ENCODE results near the gene MXRA5.
"Not testable (repeated sequence)": the region's sequence is repeated elsewhere in the genome, so short reads cannot be mapped to it uniquely, and the experiment has no call there.

The MXRA5 gene

DNA sequence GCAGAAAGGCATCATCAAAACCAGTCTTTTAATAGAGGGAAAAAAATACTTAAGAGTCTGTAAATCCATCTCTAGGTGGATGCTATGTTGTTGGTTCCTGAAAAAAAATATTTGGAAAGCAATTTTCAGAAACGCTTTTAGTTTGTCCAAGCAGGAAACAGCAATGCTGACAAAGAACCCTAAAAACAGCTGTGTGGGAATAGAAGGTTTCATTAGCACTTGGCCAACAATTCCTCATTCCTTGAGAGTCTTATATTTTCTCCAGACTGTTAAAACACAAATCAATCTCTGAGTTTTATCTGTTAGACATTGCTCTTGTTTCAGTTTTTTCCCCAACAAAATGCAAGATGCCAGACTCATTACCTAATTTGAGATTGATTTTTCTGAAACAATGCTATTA lies 6.4 kb downstream of the MXRA5 start:
- DNase-seq, result no peak

DNA sequence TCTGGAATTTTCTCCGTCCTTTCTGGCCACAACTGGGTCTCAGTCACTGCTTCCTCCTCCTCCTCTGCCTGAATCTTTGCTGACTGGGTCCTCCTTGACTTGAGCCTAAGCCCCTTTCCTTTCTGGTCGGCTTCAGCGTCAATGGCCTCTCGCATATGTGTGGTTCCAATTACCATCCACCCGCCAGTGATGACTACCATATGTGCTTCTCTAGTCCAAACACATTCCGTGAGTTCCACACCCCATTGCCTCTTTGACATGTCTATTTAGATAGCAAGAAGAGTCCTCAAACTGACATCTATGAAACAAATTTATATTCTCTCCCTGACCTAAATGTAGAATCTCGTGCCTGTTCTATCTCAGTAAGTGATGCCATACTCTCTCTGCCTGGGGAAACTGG lies 19.8 kb downstream of the MXRA5 start:
- no peak for DNase-seq

DNA sequence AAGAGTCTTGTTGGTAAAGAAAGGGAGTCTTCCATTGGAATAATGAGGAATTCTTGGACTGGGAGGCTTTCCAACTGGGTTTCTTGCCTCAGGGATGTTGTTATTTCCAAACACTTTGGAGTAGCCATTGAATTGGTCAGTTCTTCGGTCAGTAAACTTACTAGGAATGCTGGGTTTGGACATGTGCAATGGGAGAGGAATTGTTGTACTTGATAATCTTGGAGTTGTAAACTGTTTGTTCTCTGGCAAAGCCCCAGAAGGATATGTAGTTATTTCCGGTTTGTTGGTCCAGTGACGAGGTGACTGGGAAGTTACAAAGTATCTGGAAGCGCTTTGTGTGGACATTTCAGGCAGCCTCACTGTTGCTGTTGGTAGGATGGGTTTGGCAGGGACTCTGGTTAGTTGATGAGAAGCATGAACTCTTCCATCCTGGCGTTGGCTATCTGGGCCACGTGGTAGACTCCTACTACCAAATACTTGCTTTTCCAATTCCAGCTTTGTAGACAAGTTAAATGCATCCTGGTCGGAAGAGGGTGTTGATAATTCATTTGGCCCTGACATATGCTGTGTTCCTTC lies 25.9 kb downstream of the MXRA5 start:
- no peak for DNase-seq

DNA sequence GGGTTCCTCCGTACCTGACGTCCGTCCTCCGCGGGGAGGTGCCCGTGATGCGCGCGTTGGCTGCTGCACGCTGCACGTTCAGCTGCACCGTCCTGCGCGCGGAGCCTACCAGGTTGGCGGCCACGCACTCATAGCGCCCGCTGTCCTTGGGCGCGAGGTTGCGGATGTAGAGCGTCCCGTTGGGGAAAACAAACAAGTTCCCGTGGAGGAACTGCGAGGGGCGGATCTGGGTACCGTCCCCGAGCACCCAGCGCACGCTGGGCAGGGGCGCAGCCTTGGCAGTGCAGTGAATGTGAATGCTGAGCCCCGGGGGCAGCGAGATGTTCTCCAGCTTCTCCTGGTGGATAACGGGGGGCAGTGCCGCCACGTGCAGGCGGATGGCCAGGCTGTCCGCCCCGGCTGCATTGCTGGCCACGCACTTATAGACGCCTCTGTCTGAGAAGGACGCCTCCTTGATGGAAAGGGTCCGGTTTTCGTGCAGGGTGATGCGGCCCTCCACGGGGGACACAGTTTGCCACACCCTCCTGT lies 29.2 kb downstream of the MXRA5 start:
- no peak for DNase-seq

GRCh38 chrX:3312109-3312508 lies 34.3 kb downstream of the MXRA5 start:
- DNase-seq, result no peak

- DNase-seq, result no peak
Observed at GRCh38 chrX:3307881-3308280, 38.6 kb downstream of the MXRA5 start.

- DNase-seq, result no peak
Observed at GRCh38 chrX:3299636-3300035, 46.8 kb downstream of the MXRA5 start.

- DNase-seq, result no peak
Observed at GRCh38 chrX:3295731-3296130, 50.7 kb downstream of the MXRA5 start.

GRCh38 chrX:3293251-3293650 lies 53.2 kb downstream of the MXRA5 start:
- DNase-seq, result no peak

- no peak for DNase-seq
Observed at GRCh38 chrX:3290561-3290960, 55.9 kb downstream of the MXRA5 start.

GRCh38 chrX:3286196-3286945 lies 60.1 kb downstream of the MXRA5 start:
- DNase-seq, result no peak

DNA sequence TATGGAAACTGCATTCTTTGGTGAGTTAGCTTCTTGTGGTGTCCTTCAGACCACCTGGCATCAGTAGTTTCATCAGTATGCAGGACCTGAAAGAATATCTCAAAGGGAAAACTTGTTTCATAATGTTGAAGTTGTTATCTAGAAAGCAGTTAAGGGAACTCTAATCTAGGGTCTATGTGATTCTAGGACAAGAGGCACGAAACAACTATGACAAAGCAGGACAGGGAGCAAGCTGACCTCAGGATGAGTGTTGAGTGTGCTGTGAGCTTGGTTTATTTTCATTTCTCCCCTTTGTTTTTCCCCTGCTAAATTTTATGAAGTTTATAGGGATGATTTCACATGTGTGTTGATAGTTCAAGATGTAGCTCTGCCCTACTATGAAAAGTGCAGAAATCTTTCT lies 65.7 kb downstream of the MXRA5 start:
- no peak for DNase-seq

DNA sequence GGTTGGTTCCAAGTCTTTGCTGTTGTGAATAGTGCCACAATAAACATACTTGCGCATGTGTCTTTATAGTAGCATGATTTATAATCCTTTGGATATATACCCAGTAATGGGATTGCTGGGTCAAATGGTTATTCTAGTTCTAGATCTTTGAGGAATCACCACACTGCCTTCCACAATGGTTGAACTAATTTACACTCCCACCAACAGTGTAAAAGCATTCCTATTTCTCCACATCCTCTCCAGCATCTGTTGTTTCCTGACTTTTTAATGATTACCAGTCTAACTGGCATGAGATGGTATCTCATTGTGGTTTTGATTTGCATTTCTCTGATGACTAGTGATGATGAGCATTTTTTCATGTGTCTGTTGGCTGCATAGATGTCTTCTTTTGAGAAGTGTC lies 72.8 kb downstream of the MXRA5 start:
- DNase-seq, result not testable (repeated sequence)

DNA sequence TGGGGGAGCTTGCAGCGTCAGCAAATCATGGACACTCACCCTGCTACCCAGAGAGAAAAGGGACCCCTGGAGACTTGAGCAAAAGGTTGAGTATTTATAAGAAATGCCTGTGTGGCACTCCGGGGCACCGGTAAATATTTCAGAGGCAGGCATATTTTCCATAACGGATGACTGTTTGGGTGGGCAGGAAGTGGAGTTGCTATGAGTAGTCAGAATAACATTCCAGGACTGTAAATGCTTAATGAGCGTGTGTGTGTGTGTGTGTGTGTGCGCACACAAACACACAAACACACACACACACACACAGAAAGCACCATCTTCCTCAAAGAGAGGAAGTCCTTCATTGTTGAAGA lies 74.6 kb downstream of the MXRA5 start:
- no peak for DNase-seq

DNA sequence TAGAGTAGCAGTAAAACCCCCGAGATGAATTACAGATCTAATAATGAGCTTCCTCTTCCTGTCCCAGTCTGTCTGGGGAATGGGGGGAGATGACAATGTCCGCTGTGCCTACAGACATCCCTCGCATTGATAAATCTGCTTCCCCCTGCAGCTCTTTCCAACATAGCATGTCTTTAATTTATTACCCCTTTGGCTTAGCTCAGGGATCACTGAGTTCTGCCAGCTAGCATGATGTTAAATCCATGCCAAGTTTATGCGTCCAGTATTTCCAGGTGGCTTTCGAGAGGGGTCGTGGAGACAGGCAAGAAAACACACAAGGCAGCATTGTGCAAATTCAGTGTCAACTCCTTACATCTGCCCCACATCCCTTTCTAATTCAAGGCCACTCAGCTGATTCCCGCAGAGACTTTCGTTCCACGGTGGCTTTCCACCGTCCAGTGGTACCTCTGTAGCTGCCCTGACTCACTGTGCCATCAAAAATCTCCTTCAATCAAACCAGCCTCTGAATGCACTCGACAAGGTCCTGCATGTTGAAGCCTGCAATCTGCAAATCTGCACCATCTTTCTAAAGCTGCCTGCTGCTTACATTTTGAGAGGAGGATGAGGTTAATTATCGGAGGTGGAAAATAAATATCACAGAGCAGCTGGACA lies 75.1 kb downstream of the MXRA5 start:
- no peak for DNase-seq

DNA sequence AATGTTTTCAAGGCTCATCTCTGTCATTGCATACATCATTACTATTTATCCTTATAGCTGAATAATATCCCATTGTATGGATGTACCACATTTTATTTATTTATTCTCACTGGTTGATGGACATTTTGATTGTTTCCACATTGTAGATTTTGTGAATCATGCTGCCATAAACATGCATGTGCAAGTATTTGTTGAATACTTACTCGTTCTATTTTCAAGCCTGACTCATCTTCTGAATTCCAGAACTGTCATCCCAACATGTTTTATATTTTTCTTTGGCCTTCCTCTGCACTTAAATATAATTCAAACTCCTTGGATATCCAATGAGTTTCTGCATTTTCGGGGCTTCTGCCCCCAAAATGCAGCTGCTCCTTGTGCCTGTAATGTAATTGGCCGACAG lies 77.6 kb downstream of the MXRA5 start:
- no peak for DNase-seq

GRCh38 chrX:3263681-3264126 lies 82.7 kb downstream of the MXRA5 start:
- no peak for DNase-seq

- no peak for DNase-seq
Observed at GRCh38 chrX:3262901-3263300, 83.6 kb downstream of the MXRA5 start.

Data from activated gamma-delta T cell (primary cell).